A673 (cell line): ENCODE data around the gene RNF180. TPM values are rescaled to one million over a fixed set of nuclear protein-coding genes. Genes with fewer than 3 reads are reported as not detected.
A peak's percentile ranks its signal among the peaks of the same experiment; 100 is the strongest.

ENCODE experiments used
- BruUV-seq: library from RNA; stranded (reverse); fragments of 400-500 nt; replicated peaks from 2 replicates; lab custom pipeline; 2021; lab: Mats Ljungman, UMichigan
- CTCF ChIA-PET: fragments of 300-600 bp; sonication (Branson Sonifier 250); formaldehyde crosslinking; loops from one replicate; lab custom pipeline; 2022; ENCODE audit warnings: antibody characterized with exemption; lab: Charles Lee
- POLR2A ChIA-PET: fragments of 300-600 bp; sonication (Branson Sonifier 250); formaldehyde crosslinking; loops from one replicate; lab custom pipeline; 2022; ENCODE audit warnings: antibody characterized with exemption; ENCODE audit not compliant: low non-redundant PET; lab: Charles Lee
- DNase-seq: peaks from one replicate; pipeline ENCODE4 v3.0.0-alpha.2; 2015; ENCODE audit warnings: low spot score
- H3K27ac ChIP-seq: fragments of 200-600 bp; sonication (generic); 2 replicates; pipeline ENCODE4 v1.5.1; 2016; ENCODE audit warnings: mixed run types, low read depth, mild to moderate bottlenecking, mixed read lengths, antibody characterized with exemption, low read length; ENCODE audit not compliant: poor library complexity, severe bottlenecking
- H3K27me3 ChIP-seq: fragments of 200-600 bp; sonication (generic); replicated peaks from 2 replicates; pipeline ENCODE4 v1.6.1; 2017; ENCODE audit warnings: mixed run types, low read depth, mild to moderate bottlenecking, mixed read lengths, antibody characterized with exemption, low read length; ENCODE audit not compliant: insufficient read depth, poor library complexity
- H3K36me3 ChIP-seq: fragments of 200-600 bp; sonication (generic); 2 replicates; pipeline ENCODE4 v1.6.1; 2016; ENCODE audit warnings: mixed run types, mild to moderate bottlenecking, mixed read lengths, antibody characterized with exemption, low read length; ENCODE audit not compliant: insufficient read depth, poor library complexity, severe bottlenecking
- H3K4me1 ChIP-seq: fragments of 200-600 bp; sonication (generic); 2 replicates; pipeline ENCODE4 v1.6.1; 2017; ENCODE audit warnings: mixed run types, mild to moderate bottlenecking, mixed read lengths, antibody characterized with exemption, low read length; ENCODE audit not compliant: insufficient read depth, poor library complexity, severe bottlenecking
- H3K4me3 ChIP-seq: fragments of 200-600 bp; sonication (generic); 2 replicates; pipeline ENCODE4 v1.5.1; 2016; ENCODE audit warnings: low read depth, mixed run types, mild to moderate bottlenecking, mixed read lengths, low read length; ENCODE audit not compliant: poor library complexity, severe bottlenecking
- H3K9me3 ChIP-seq: fragments of 200-600 bp; sonication (generic); 2 replicates; pipeline ENCODE4 v1.6.1; 2016; ENCODE audit warnings: mixed run types, low read depth, mild to moderate bottlenecking, mixed read lengths, antibody characterized with exemption, low read length; ENCODE audit not compliant: poor library complexity, severe bottlenecking
- CTCF ChIP-seq: fragments of 300-800, 200-600 bp; sonication (generic); conservative IDR thresholded peaks from 2 replicates; pipeline ENCODE4 v1.5.1; 2017; ENCODE audit warnings: low read depth, mild to moderate bottlenecking, antibody characterized with exemption, low read length, moderate library complexity, mixed read lengths
- EZH2 ChIP-seq: fragments of 200-600 bp; sonication (generic); IDR thresholded peaks from 2 replicates; pipeline ENCODE4 v1.6.1; 2017; ENCODE audit warnings: borderline replicate concordance, low read depth, mild to moderate bottlenecking, mixed read lengths, antibody characterized with exemption, low read length; ENCODE audit not compliant: poor library complexity, severe bottlenecking
- intact Hi-C: fragments of 100-400 bp; cut with micrococcal nuclease; formaldehyde crosslinking; loops from one replicate; pipeline ENCODE4 v1.10.0; 2022; ENCODE audit not compliant: unreplicated experiment
- total RNA-seq: library from RNA; stranded (reverse); gene quantifications from 2 replicates; pipeline ENCODE4 v1.2.3, GENCODE V29; 2021

Gene RNF180
- total RNA-seq, 1 experiment from 2014 or later, result 0.67 TPM

GRCh38 chr5:64229163-64229774 is 63.6 kb downstream of the RNF180 start:
- Histone ChIP-seq H3K4me1 (no peaks in the 10 kb centered on the region), H3K27ac (no peak overlapping the region), H3K27me3 (no peaks in the 10 kb centered on the region), H3K9me3 (no peaks in the 10 kb centered on the region), H3K36me3 (no peaks in the 10 kb centered on the region), H3K4me3 (no peak overlapping the region)
- DNase-seq, result peak; percentile 45
- intact Hi-C loops, result loop anchor here (1.0 to 2.0 kb wide), 2 partner anchors 383 to 556 kb away; no protein-coding TSS in a partner anchor
- peak; percentile 69 for TF ChIP-seq CTCF
- TF ChIP-seq EZH2, result no peak
- ChIA-PET CTCF (interaction anchor here (0.7 to 0.9 kb wide), 2 partner anchors 382 to 383 kb away, joined by 4 read pairs; no protein-coding TSS in a partner anchor), POLR2A (no interaction called here)
- BruUV-seq, result no TSS peak

DNA sequence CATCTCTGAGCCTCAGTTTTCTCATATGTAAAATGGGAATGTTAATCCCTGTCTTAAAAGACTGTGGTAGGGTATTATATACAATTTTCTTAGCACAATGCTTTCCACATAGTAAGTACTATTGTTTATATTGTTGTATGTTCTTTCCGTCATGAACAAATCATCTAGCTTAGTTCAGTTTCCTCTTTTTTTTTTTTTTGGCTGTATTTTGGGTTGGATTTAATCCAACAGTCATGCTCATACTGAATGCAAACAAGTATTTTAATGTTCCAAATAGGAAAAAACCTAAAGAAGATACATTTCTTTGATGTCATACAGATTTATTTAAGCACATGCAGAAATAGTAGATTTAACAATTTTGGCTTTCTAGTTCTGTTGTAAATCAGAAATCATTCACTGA is 95.1 kb downstream of the RNF180 start:
- CTCF ChIA-PET, result no interaction called here

DNA sequence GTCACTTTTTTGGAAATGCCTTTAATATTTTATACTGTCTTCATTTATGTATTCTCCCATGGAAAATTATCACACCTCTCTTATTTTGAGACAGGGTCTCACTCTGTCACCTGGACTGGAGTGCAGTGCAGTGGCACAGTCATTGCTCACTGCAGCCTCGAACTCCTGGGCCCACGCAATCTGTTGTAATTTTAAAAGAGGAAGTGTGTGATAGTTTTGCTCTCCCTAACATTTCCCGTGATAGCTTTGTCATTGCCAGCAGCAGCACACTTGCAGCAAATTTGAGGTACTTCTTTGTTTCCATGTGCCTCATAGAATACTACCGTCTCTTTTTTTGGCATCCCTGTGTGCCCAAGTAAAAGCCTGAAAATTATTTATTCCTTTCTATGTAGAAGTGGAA is 103.5 kb downstream of the RNF180 start:
- DNase-seq, result no peak
- TF ChIP-seq CTCF (no peak), EZH2 (no peak)
- intact Hi-C loops, result no loop called here
- Histone ChIP-seq H3K27me3 (no peaks in the 10 kb centered on the region), H3K27ac (no peak overlapping the region), H3K36me3 (no peaks in the 10 kb centered on the region), H3K9me3 (no peaks in the 10 kb centered on the region), H3K4me1 (no peaks in the 10 kb centered on the region), H3K4me3 (no peak overlapping the region)
- no TSS peak for BruUV-seq
- ChIA-PET POLR2A (no interaction called here), CTCF (no interaction called here)

More for the DNA sequence above, 95.1 kb downstream of the RNF180 start:
- Histone ChIP-seq H3K4me3 (no peak overlapping the region), H3K36me3 (no peaks in the 10 kb centered on the region), H3K27me3 (no peaks in the 10 kb centered on the region), H3K9me3 (no peaks in the 10 kb centered on the region), H3K27ac (no peak overlapping the region), H3K4me1 (no peaks in the 10 kb centered on the region)
- POLR2A ChIA-PET, result no interaction called here
- intact Hi-C loops, result no loop called here
- BruUV-seq, result no TSS peak
- DNase-seq, result no peak
- TF ChIP-seq EZH2 (no peak), CTCF (no peak)
